Ovary (tissue), 3 donors: ENCODE measurements around the gene MMP10.

Source experiments
- CTCF ChIP-seq, 3 donors: fragments of 450-650 bp in 2 of 3; fragments of 200-600 bp in 1 of 3; IDR thresholded peaks; one replicate each; pipeline versions ENCODE4 v1.5.1 to v1.8.0; 2016 to 2022; ENCODE audit warnings: antibody characterized with exemption in 3 of 3, mild to moderate bottlenecking in 1 of 3
- EP300 ChIP-seq: sonication (generic); formaldehyde crosslinking; IDR thresholded peaks from one replicate; pipeline ENCODE4 v1.6.1; 2017; ENCODE audit warnings: antibody characterized with exemption
- POLR2A ChIP-seq: fragments of 450-650 bp; IDR thresholded peaks from one replicate; pipeline ENCODE4 v1.6.1; 2017; ENCODE audit warnings: antibody characterized with exemption, mild to moderate bottlenecking, moderate library complexity
- donor health status: DM: no; HTN: no; CAD: no.

- no peak for TF ChIP-seq POLR2A
- TF ChIP-seq CTCF (IDR thresholded peaks at IDR 0.05), result no peak
- TF ChIP-seq EP300, result no peak
These were observed 4.0 kb upstream of the MMP10 start for GRCh38 chr11:102784380-102784779.
